GM12873 (cell line): ENCODE results near the gene C1QTNF12.

Source experiments
- CTCF ChIP-seq: IDR thresholded peaks from 2 replicates; pipeline ENCODE4 v1.5.1; 2012; ENCODE audit warnings: low read depth, mild to moderate bottlenecking, moderate library complexity, low read length, control low read depth; ENCODE audit not compliant: insufficient read depth; ENCODE audit errors: missing control alignments

C1QTNF12 gene

DNA sequence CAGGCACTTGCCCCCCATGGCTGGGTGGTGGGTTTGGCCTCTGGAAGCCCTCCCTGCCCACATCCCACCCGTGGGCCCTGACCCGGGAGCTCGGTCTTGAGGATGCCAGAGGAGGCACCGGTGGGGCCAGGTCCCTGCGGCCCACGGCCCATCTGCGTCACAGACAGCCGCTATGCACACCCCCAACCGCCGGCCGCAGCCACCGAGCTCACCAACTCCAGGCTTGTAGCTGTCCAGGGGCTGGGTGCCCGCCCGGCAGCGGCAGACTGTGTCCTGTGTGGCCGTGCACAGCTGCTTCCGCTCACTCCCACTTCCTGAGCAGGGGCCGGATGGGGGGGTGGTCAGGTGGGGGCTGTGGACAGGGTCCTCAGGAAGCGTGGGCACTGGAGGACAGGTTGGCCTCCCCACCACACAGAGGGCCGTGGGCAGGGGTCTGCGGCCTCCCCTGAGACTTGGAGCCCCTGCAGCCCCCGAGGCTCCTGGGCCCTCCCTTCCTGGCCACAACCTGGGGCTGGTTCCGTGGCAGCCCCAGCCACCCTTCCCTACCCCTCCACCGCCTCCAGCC, 33.7 kb downstream of the C1QTNF12 start:
- TF ChIP-seq CTCF = no peak

DNA sequence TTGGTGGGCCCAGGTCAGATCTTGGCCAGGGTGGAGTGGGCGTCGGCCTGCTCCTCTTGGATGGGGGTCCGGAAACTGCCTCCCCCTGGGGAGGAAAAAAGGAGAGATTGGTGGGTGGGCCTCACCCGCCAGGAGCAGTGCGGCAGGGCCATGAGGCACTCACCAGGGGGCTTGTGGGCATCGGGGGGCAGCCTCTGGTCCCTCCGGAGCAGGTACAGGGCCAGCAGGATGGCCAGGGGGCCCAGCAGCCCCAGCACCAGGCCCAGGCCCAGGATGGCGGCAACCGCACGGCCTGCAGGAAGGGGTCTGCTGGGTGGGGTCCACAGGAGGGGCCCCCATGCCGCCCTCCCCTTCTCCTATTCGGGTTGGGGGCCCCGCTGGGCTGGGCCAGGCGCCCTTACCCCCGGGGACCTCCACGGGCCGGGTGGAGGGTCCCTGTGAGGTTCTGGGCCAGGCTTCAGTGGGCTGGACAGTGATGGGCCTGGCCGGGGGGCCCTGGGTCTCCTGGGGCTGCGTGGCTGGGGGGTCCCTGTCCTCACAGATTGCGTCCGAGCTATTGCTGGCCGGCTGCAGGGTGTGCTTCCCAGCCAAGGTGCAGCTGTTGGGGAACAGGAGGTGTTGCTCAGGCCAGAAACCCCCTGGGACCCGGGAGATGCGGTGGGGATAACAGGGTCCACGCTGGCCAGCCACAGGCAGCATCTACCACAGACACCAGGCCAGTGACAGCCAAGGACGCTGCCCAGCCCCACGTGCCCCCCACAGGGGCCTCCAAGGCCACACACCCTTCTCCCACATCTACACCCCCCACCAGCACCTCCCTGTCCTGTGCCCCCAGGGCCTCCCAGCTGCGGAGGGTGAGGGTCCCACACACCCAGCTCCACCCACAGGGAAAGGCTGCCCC, 34.7 kb downstream of the C1QTNF12 start:
- no peak for TF ChIP-seq CTCF

GRCh38 chr1:1210726-1211540, 35.6 kb downstream of the C1QTNF12 start:
- TF ChIP-seq CTCF = no peak

DNA sequence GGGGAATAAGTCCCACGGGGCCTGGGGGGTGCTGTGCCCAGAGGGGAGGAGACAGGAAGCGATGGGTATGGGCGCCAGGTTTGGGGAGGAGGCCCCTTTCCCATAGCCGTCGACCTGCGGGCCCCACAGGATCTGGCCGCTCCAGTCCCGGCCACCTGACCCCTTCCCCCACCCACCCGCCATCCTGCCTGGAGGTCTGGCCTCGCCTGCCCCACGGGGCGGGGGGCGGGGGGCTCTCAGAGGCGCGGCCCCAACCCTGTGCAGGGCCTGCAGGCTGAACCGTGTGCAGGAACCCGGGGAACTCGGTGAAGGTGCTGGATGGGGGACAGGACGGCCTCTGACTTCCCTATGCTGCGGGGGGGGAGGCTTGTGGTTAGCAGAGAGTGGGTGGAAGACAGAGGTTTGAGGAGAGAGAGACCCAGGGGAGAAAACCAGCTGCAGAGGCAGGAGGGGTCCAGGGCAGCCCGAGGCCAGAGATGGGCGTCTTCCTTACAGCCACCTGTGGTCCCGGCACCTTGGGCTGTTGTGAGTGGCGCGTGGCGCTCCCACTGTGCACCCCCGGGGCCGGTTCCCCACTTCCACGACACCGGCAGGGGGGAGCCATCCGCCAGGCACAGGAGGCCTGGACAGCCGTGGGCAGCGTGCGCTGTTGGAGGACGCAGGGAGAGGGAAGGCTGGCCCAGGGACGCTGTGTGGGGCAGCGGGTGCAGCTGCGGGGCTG, 37.6 kb downstream of the C1QTNF12 start:
- TF ChIP-seq CTCF = no peak

DNA sequence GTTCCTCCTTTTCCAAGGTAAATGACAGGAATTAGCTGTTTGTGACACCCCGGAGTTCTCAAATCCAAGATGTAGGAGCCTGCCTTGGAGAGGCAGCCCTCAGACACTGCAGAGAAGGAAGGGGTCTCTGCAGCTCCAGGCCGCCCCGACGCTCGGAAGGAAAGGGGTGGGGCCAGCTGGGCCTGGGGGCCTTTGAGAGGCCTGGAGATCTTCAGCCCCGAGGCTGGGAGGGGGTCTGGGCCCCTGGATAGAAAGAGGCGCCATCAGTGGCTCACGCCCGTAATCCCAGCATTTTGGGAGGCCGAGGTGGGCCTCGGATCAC, 39.0 kb downstream of the C1QTNF12 start:
- no peak for TF ChIP-seq CTCF

- TF ChIP-seq CTCF = peak; percentile 29
Measured at GRCh38 chr1:1206966-1207531, 39.5 kb downstream of the C1QTNF12 start.
